Right ventricle myocardium inferior (tissue), 1 donor: Measurements from ENCODE around the gene COPZ2. TPM values are rescaled to one million over a fixed set of nuclear protein-coding genes. Genes with fewer than 3 reads are reported as not detected.

ENCODE experiments used
- ATAC-seq: fragments of 200-7000 bp; cut with Tn5 transposase; one replicate; pipeline ENCODE4 v1.9.1; 2020; ENCODE audit warnings: mild to moderate bottlenecking, moderate library complexity
- DNase-seq: peaks from one replicate; pipeline ENCODE4 v3.0.0; 2021; ENCODE audit errors: missing footprints
- intact Hi-C: fragments of 100-400 bp; cut with DNase I; formaldehyde crosslinking; loops from one replicate; pipeline ENCODE4 v1.11.0; 2022
- microRNA-seq: library from miRNA; unstranded; fragments of <30 nt; microRNA quantifications from one replicate; pipeline ENCODE4 v1.2.0, GENCODE V29; 2020
- total RNA-seq: library from RNA; stranded (reverse); fragmentation: NEBNext Ultra II Directional; extraction: Animal tissue kit (Norgen Biotek cat#: 25700); gene quantifications from one replicate; pipeline ENCODE4 v1.2.1, GENCODE V29; 2021
- donor health status: DM: no; HTN: yes; CAD: no; lungs with severe emphysema.

Gene COPZ2
- total RNA-seq, 1 donor from 2014 or later, result 52.9 TPM

GRCh38 chr17:47978324-47978723, 59.3 kb downstream of the COPZ2 start:
- intact Hi-C loops, result loop anchor here (1.0 to 10.0 kb wide), 2 partner anchors 40 to 96 kb away; no protein-coding TSS in a partner anchor
- ATAC-seq (peak; percentile 71), DNase-seq (no peak)

Small RNA genes lying within 50 kb of the gene (microRNA-seq; reads per million reads assigned to microRNA genes)
- 1,772 reads per million, percentile 87 among the genes with 10 or more reads in this experiment for gene MIR152

Other genes starting within 250 kb of the COPZ2 start
- gene OSBPL7, start 216.0 kb downstream of the COPZ2 start, total RNA-seq, result 5.4 TPM
- gene MRPL10, start 206.3 kb downstream of the COPZ2 start, total RNA-seq, result 54.9 TPM
- gene LRRC46, start 206.1 kb downstream of the COPZ2 start, total RNA-seq, result 0.30 TPM
- 27.0 TPM for gene SCRN2, start 196.5 kb downstream of the COPZ2 start, total RNA-seq
- gene SP6, start 186.6 kb downstream of the COPZ2 start, total RNA-seq, result 0.19 TPM
- gene SP2, start 141.6 kb downstream of the COPZ2 start, total RNA-seq, result 11.7 TPM
- gene PNPO, start 96.2 kb downstream of the COPZ2 start, total RNA-seq, result 27.8 TPM
- not detected for gene PRR15L, start 79.9 kb downstream of the COPZ2 start, total RNA-seq
- gene CDK5RAP3, start 66.7 kb downstream of the COPZ2 start, total RNA-seq, result 50.0 TPM
- gene NFE2L1, start 10.6 kb upstream of the COPZ2 start, total RNA-seq, result 775 TPM
- 40.0 TPM for gene CBX1, start 63.7 kb upstream of the COPZ2 start, total RNA-seq
- gene SNX11, start 70.0 kb upstream of the COPZ2 start, total RNA-seq, result 10.5 TPM